GM19467 (cell line): ENCODE measurements around the gene PTPN3.
"Not testable (repeated sequence)": the region's sequence is repeated elsewhere in the genome, so short reads cannot be mapped to it uniquely, and the experiment has no call there.

Experiments used
- ATAC-seq: cut with Tn5 transposase; IDR thresholded peaks from one replicate; pipeline ENCODE4 v1.9.1; 2021; ENCODE audit warnings: mild to moderate bottlenecking, moderate library complexity; ENCODE audit not compliant: unreplicated experiment

The PTPN3 gene

DNA sequence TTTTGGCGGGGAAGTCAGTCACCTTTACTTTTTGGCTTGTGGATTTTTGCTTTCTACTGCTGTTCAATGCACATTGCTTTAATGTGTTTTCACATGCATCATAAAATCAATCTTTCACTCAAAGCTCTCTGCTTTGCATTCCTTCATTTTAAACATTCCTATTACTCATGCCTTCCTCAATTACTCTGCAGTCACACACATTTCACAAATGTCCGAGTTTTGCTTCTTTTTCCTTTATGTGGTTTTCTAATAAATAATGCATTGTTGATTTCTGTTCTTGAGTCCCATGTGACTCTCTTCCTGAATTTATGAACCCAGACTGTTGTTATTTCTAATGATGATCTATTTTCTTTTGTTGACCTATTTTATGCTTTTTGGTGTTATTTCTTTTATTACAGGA lies 95.0 kb downstream of the PTPN3 start:
- no peak for ATAC-seq

DNA sequence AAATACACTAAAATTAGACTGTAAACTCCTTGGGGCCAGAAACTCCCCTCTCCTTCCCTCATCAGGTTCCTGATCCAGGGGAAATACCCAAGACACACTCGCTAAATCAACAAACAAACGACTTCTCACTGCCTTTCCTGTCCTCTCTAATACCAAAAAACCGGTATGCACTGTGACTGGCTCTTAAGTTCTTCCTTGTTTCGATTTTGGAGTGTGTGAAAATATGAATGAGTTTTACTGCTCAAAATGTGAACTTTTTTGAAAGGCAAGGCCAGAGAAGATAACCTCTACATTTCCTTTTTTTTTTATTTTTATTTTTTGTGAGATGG lies 96.2 kb downstream of the PTPN3 start:
- no peak for ATAC-seq

DNA sequence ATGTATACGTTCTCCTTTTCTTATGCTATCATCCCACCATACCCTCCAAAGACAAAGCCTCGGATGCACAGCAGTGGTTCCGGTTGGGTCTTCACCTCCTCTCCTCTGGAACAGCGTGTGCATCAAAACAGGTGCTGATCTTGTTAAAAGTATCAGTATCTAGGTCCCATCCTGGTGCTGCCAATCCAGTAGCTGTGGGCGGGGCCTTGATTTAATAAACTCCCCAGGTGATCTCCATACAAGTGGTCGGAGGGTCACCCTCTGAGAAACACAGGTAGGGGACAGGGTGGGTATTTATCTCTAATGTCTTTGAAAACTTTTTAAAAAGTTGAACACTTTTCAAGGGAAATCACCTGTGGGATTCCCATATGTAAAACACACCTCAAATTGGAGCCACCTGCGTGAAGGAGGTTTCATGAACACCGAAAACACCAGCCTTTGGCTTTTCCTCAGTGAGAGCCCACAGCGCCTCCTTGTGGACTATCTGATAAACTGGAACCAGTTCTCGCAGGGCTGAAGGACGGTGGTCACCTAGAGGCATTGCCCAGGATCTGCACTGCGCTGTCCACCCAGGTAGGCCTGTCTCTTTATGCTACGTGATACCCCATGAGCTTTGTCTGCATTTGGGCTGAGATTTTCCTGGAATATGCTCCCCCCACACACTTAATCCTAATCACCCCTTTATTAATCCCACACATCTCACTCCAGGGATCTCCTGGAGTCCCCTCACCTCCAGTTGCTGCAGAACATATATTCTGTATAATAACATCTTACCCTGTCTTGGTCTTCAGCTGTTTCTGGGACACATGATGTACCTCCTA lies 96.7 kb downstream of the PTPN3 start:
- peak; percentile 36 for ATAC-seq

DNA sequence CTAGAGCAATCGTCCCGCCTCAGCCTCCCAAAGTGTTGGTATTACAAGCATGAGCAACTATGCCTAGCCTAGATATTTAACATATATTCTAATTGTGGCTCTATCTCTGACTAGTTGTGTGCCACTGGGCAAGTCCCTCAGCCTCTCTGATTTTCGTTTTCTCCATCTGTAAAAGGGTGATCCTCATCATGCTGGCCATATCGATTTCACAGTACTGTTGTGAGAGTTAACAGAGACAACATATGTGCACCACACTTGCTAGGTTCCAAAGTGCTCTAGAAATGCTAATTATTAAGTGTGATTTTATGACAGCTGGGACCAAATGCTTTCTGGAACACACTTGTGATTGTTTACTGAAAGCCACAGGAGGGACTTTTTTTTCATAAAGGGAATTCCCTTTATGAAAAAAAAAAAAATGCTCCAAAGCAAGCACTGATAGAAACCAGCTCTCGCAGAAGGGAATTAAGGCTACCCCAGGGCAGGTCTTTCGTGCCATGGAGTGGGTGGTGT lies 98.8 kb downstream of the PTPN3 start:
- ATAC-seq = peak; percentile 76

DNA sequence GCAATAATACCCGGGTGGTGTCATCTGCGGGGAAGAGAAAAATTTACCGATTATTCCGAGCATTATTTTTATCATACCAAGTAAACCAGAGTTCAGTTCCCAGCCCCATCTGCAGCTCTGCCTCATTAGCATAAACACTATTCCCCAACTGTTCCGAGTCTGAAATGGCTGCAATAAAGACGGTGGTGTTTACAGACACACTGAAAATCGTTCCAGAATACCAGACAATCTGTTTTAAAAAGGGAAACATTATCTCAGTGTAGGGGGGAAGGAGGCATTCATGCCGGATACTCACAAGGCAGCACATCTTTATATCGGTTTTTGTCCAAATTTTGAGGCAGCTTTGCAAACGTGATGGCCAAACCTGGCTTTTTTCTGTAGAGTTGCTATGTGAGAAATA lies 106.9 kb downstream of the PTPN3 start:
- ATAC-seq = no peak

DNA sequence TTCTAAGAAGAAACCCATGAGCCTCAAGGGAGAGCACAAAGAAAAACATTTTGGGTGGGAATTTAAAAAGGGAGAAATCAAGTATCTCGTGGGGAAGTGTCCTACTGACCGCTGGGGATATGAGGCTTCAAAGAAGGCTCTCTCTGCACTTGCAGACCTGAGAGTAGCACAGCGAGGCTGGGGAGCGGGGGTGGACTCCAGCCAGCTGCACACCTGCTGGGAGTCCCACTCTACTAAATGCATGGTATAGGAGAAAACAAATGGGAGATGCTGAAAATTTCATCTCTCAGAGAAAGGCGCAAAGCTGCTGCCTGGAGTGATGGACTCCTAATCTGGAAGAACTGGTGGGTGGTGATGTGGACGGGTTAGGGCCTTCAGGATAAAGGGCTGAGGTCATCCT lies 110.3 kb downstream of the PTPN3 start:
- ATAC-seq = no peak

DNA sequence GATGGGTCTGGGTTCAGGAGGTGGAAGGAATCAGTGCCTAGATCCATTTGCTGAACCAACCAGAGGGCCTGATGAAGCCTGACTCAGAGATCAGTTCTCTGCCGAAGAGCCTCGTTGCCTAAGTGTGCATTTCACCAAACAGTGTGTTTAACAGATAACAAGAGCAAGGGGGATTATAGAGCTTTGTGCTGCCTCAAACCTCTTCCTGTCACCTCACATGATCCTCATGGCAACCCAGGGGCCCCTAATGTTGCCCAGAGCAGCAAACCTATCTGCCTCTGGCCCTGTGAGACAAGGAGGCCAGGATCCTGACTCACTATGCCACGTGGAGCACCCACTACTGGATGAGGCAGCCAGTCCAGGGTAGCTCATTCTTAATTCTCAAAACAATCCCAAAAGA lies 110.9 kb downstream of the PTPN3 start:
- no peak for ATAC-seq

DNA sequence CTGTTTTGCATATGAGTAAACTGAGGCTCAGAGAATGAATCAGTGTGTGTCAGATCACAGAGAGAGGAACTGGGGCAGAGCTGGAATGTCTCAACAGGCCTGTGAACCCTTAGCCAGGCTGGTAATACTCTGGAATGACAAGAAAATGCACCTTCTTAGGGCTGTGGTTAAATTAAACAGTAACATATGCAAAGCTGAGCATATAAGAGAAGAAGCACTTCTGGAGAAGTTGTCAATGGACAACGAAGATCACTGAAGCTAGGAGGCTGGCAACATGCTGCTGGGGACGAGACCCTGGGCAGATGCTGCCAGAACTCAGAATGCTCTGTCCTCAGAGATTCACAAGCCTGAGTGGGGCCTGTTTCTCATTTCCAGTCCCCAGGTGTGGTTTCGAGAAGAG lies 112.6 kb downstream of the PTPN3 start:
- no peak for ATAC-seq

DNA sequence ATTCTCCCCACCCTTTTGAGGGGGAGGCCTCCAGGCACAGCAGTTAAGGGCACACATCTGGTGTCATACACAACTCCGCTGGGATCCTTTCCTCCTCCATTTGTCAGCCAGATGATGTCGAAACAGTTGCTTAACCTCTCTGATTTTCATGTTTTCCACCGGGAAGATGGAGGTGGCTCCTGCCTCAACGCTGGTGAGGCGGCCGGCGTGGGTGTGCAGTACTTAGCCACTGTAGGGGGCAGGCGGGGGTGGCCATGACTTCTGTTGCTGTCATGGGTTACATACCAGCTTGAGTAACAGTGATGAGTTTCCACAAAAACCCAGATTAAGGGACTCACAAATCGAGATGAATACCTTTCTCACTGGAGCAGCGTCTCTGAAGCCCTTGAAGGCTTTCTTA lies 114.2 kb downstream of the PTPN3 start:
- ATAC-seq = no peak

DNA sequence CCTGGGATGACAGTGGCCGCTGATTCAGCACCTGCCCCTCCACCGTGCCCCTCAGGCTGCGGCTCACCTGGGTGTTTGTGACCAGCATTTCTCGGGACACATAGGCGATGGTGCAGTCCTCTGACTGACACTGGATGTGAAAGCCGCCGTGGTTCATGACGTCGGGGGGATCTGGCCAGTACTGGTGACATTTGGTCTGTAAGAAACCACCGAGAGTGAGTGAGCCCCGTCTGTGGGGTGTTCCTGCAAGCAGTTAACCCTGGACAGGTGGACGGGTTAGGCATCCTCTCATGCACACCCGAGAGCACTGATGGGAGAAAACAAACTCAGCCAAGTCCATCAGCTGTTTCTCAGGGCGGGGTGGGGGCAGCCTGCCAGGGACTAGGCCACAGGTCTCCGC lies 114.8 kb downstream of the PTPN3 start:
- ATAC-seq = no peak

DNA sequence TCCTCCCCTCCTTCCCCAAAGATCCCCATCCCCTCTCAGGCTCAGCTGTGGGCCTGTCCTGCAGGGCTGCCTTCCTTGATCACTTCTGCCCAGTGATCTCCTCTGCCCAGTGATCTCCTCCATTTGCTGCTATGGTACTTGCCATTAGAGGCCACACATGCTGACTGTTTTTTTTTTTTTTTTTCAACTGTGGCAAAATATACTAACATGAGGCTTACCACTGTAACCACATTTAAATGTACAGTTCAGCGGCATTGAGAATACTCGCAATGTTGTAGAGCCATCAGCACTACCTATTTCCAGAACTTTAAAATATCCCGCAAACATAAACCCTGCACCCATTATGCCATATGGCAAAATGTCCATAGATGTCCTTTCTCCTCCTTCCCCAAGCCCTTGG lies 115.5 kb downstream of the PTPN3 start:
- ATAC-seq = no peak

DNA sequence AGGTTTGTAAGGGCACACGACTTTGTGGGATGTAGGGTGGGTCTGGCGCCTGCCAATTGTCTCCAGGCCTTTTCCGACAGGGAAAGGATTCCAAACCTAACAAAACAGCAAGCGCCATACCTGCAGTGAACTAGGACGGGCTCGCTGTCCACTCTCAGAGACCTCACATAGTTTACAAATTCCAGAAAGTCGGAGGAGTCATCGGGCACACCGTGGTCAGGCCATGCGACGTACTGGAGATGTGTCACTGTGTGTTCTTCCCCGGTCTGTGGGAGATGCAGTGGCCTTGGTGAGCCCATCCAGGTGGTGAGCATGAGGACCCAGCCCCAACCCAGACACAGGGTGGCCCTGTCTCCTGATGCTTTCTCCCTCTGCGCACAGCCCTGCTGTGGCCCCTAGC lies 115.9 kb downstream of the PTPN3 start:
- no peak for ATAC-seq

DNA sequence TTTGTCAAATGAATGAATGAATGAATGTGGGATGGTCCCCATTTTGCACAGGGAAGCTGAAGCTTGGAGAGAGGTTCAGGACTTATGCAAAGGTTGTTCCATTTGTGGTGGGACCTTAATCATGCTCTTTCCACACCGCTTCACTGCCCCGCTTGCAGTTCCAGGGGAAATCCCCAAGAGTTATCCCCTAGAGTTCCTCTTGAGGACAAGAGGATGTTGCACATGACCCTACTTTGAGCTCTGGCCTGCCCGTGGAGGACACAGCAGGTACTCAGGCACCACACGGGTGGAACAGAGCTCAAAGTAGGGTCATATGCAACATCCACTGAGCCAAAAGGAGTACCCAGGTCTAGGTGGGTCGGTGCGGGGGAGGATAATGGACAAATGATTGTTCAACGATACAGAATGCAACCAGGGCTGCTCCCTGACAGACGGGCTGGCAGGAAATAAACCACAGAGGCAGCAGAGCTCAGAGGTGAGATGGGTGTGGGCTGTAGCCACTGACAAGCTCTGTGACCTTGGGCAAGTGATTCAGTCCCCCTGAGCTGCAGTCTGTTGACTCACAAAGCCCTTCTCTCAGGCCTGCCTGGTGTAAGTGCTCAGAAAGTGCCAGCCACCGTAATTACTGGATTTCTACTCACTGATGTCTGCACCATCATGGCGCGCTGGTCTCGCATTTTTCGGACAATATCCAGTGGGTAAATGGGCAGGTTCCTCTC lies 116.9 kb downstream of the PTPN3 start:
- no peak for ATAC-seq

DNA sequence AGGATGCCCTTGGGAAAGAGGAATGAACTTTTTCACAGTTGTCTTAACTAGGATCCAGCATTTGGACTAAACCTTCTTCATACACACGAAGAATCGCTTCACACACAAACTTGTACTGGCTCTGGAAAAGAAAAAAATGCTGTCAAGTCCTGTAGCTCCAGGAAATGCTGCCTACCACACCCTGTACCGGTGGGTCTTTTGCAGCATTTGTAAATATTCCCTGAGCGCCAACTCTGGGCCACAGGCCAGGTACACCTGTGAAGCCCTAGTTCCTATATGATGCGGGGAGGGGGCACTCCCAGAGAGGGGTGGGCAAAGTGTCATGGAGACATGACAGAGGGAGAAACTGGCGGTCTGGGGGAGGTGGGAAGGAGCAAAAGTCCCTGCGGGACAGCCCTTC lies 118.6 kb downstream of the PTPN3 start:
- no peak for ATAC-seq

DNA sequence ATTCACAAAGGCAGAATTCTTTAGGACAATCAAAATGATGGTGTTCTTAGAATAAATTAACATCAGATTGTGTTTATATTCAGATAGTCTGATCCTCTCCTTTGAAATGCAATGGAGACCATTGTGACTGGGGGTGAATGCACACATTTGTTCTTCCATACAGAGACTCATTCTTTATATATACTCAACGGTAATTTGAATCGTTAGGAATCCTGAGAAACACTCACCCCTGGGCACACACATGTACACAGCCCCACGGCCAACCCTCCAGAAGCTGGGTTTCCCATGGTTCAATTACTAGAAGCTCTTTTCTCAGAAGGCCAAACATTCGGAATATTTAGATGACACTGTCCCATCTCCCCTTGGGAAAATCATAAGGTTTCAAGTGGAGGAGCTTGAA lies 119.8 kb downstream of the PTPN3 start:
- no peak for ATAC-seq

DNA sequence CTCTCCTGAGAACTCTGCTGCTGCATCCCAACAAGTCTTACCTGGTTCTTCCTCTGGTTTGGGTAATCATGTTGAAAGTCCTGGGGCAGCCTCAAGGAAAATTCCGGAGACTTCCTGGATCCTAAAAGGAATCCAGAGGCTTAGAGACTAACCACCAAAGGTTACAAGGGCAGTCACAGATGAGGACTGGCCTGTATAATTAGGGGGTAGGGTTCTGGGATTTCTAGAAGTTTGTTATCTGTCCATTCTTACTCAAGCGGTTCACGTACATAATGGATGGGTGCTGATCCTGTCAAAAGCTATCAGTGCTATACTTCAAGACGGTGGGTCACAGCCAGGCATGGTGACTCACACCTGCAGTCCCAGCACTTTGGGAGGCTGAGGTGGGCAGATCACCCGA lies 125.9 kb downstream of the PTPN3 start:
- ATAC-seq = no peak

DNA sequence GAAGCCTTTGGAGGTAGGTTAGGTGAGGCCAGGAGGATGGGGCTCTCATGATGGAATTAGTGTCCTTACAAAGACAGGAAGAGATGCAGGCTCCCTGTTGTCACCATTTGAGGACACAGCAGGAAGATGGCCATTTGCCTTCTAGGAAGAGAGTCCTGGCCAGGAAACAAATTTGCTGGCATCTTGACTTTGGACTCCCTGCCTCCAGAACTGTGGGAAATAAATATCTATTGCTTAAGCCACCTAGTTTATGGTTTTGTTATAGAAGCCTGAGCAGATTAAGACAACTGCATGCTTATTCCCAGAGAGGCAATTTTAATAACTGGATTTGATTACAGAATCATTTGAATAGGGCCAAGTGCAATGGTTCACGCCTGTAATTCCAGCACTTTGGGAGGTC lies 126.7 kb downstream of the PTPN3 start:
- ATAC-seq = no peak

DNA sequence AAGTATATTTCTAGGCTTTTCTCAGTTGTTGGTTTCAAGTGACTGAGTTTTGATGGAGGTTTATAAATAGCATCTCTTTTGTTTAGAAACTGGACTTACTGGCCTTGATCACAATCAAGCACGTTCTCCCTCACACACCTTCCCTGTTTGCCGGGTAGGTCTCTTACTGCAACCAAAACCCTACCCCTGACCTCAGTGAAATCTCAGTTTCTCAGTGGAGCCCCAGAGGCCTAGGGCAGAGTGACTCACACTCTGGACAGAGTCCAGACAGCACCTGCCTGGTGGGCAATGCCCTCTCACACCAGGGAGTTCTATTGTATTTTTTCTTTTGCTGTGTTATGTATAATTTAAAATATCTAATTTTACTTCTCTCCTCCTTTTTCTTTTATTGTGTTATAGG lies 128.8 kb downstream of the PTPN3 start:
- ATAC-seq = no peak

DNA sequence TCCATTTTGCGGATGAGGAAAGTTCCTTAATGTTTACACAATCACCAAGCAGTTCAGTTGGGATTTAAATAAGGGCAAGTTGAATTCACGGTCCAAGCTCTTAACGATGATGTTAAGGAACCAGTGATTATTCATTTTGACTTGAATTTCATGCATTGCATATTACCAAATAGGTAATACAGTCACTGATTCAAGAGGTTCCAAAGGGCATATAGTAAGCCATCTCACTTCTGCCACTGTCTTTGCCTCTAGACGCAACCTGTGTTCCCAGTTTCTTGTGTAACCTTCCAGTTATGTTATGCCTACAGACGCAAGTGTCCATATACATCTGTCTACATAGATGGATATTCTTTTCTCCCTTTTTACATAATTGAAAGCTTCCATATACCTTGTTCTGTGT lies 137.3 kb downstream of the PTPN3 start:
- ATAC-seq = no peak

DNA sequence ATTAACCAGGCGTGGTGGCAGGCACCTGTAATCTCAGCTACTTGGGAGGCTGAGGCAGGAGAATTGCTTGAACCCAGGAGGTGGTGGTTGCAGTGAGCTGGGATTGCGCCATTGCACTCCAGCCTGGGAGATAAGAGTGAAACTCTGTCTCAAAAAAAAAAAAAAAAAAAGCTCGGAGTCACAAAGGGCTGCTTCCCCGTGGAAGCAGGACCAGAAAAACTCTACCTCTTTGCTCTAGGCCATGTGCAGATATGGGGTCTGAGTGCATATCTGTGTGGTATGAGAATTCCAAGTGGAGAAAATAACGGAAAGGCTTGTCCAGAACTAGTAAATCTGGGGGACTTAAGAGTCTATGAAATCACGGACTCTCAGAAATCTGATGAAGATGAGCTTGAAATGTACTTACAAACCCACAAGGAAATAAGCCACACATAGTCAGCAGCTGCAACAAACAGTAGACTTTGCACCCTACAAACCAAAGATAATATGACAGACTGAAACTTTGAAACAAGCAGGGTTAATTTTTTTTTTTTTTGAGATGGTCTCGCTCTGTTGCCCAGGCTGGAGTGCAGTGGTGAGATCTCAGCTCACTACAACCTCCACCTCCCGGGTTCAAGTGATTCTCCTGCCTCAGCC lies 139.0 kb downstream of the PTPN3 start:
- ATAC-seq = not testable (repeated sequence)

DNA sequence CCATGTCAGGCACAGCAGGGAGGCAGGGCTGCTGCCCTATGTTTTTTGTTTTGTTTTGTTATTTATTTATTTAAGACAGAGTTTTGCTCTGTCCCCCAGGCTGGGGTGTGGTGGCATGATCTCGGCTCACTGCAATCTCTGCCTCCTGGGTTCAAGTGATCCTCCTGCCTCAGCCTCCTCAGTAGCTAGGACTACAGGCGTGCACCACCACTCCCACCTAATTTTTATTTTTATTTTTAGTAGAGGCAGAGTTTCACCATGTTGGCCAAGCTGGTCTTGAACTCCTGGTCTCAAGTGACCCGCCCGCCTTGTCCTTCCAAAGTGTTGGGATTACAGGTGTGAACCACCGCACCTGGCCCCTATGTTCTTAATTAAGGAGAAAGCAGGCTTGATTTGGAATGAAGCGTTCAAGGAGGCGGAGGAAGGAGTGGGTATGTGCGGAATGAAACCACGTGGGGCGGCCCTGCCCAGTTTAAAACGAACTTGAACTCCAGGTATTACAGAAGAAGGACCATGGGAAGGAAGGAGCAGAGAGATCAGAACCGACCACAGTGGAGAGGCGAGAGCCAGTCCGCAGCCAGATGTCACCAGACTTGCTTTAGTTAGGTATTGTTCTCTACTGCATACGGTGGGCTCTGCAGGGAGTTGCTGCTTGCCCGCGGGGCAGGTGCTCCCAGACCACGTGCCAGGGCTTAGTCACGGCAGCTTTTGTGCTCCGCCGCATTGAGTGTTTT lies 142.4 kb downstream of the PTPN3 start:
- ATAC-seq = no peak
